Osteocyte (in vitro differentiated cells): Measurements from ENCODE around the gene NBAS. TPM values are rescaled to one million over a fixed set of nuclear protein-coding genes. Genes with fewer than 3 reads are reported as not detected.

ENCODE experiments used
- DNase-seq: peaks from one replicate; pipeline ENCODE4 v3.0.0; 2021; ENCODE audit warnings: mixed read lengths; ENCODE audit not compliant: unreplicated experiment; ENCODE audit errors: extremely low spot score
- H3K27ac Mint-ChIP-seq: one replicate; pipeline ENCODE4 v1.8.0; 2021; ENCODE audit warnings: mild to moderate bottlenecking, mixed read lengths; ENCODE audit not compliant: unreplicated experiment
- H3K27me3 Mint-ChIP-seq: one replicate; pipeline ENCODE4 v1.8.0; 2021; ENCODE audit warnings: mixed read lengths; ENCODE audit not compliant: unreplicated experiment
- H3K36me3 Mint-ChIP-seq: one replicate; pipeline ENCODE4 v1.8.0; 2021; ENCODE audit warnings: mixed read lengths; ENCODE audit not compliant: unreplicated experiment
- H3K4me1 Mint-ChIP-seq: one replicate; pipeline ENCODE4 v1.8.0; 2021; ENCODE audit warnings: mixed read lengths; ENCODE audit not compliant: unreplicated experiment
- H3K4me3 Mint-ChIP-seq: one replicate; pipeline ENCODE4 v1.8.0; 2021; ENCODE audit warnings: mild to moderate bottlenecking, moderate library complexity, mixed read lengths; ENCODE audit not compliant: unreplicated experiment
- H3K9me3 Mint-ChIP-seq: one replicate; pipeline ENCODE4 v1.8.0; 2021; ENCODE audit warnings: mixed read lengths; ENCODE audit not compliant: unreplicated experiment
- total RNA-seq: library from RNA; stranded (reverse); gene quantifications from 2 replicates; pipeline ENCODE4 v1.2.1, GENCODE V29; 2021
- TF ChIP-seq, protein P1 (sequence below): fragments of 200-600 bp; sonication (generic); IDR thresholded peaks from 2 replicates; pipeline ENCODE4 v1.5.0; 2021; ENCODE audit warnings: antibody characterized with exemption, mild to moderate bottlenecking, moderate library complexity

Gene NBAS
- total RNA-seq, 1 donor from 2014 or later = 43.6 TPM

GRCh38 chr2:15346624-15347023, 214.5 kb downstream of the NBAS start:
- H3K4me1 Mint-ChIP-seq = no peaks in the 10 kb centered on the region
- H3K9me3 Mint-ChIP-seq = no peaks in the 10 kb centered on the region
- TF ChIP-seq, protein P1, sequence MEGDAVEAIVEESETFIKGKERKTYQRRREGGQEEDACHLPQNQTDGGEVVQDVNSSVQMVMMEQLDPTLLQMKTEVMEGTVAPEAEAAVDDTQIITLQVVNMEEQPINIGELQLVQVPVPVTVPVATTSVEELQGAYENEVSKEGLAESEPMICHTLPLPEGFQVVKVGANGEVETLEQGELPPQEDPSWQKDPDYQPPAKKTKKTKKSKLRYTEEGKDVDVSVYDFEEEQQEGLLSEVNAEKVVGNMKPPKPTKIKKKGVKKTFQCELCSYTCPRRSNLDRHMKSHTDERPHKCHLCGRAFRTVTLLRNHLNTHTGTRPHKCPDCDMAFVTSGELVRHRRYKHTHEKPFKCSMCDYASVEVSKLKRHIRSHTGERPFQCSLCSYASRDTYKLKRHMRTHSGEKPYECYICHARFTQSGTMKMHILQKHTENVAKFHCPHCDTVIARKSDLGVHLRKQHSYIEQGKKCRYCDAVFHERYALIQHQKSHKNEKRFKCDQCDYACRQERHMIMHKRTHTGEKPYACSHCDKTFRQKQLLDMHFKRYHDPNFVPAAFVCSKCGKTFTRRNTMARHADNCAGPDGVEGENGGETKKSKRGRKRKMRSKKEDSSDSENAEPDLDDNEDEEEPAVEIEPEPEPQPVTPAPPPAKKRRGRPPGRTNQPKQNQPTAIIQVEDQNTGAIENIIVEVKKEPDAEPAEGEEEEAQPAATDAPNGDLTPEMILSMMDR = no peak
- peaks cover 24% of the 10 kb centered on the region for H3K36me3 Mint-ChIP-seq
- no peaks in the 10 kb centered on the region for H3K27me3 Mint-ChIP-seq
- no peak overlapping the region for H3K4me3 Mint-ChIP-seq
- DNase-seq = no peak
- H3K27ac Mint-ChIP-seq = no peak overlapping the region

GRCh38 chr2:15337996-15338666, 223.0 kb downstream of the NBAS start:
- Mint-ChIP-seq H3K27me3 (no peaks in the 10 kb centered on the region), H3K9me3 (no peaks in the 10 kb centered on the region), H3K27ac (no peak overlapping the region), H3K4me3 (no peak overlapping the region), H3K4me1 (peaks cover 12% of the 10 kb centered on the region), H3K36me3 (peaks cover 13% of the 10 kb centered on the region)
- DNase-seq = no peak
- TF ChIP-seq, protein P1 = no peak

- Mint-ChIP-seq H3K4me1 (peaks cover 12% of the 10 kb centered on the region), H3K27me3 (no peaks in the 10 kb centered on the region), H3K27ac (no peak overlapping the region), H3K36me3 (peaks cover 11% of the 10 kb centered on the region), H3K9me3 (no peaks in the 10 kb centered on the region), H3K4me3 (no peak overlapping the region)
- TF ChIP-seq, protein P1 = no peak
- DNase-seq = no peak
These were observed 226.3 kb downstream of the NBAS start for GRCh38 chr2:15334644-15335326.

DNA sequence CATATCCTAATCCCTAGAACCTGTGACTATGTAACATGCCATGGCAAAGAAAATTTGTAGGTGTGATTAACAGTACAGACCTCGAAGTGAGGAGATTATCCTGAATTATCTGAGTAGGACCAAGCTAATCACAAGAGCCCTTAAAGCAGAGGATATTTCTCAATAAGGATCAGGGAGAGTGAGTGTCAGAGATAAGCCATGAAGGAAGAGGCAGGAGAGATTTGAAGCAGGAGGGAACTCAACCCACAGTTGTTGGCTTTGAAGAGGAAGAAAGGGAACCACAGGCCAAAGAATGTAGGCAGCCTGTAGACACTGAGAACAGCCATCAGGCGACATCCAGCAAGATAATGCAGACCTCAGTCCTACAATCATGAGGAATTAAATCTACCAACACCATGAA, 229.3 kb downstream of the NBAS start:
- Mint-ChIP-seq H3K27me3 (no peaks in the 10 kb centered on the region), H3K9me3 (no peaks in the 10 kb centered on the region), H3K27ac (no peak overlapping the region)

GRCh38 chr2:15325296-15325695, 235.8 kb downstream of the NBAS start:
- peaks cover 11% of the 10 kb centered on the region for H3K36me3 Mint-ChIP-seq
- no peaks in the 10 kb centered on the region for H3K9me3 Mint-ChIP-seq
- H3K4me3 Mint-ChIP-seq = no peak overlapping the region
- TF ChIP-seq, protein P1 = no peak
- H3K4me1 Mint-ChIP-seq = no peaks in the 10 kb centered on the region
- no peak for DNase-seq
- no peak overlapping the region for H3K27ac Mint-ChIP-seq
- no peaks in the 10 kb centered on the region for H3K27me3 Mint-ChIP-seq

More for the DNA sequence above, 229.3 kb downstream of the NBAS start:
- DNase-seq = no peak
- Mint-ChIP-seq H3K4me3 (no peak overlapping the region), H3K4me1 (peaks cover 12% of the 10 kb centered on the region), H3K36me3 (peaks cover 13% of the 10 kb centered on the region)
- TF ChIP-seq, protein P1 = no peak
